IPS-18a (cell line): ENCODE measurements around the gene LMF1.

Source experiments
- H3K27ac ChIP-seq: one replicate; pipeline ENCODE4 v1.5.1; 2013; ENCODE audit warnings: low read length
- H3K27me3 ChIP-seq: one replicate; pipeline ENCODE4 v1.6.1; 2013; ENCODE audit warnings: mild to moderate bottlenecking, low read length; ENCODE audit not compliant: control insufficient read depth, insufficient read depth
- H3K36me3 ChIP-seq: one replicate; pipeline ENCODE4 v1.6.1; 2013; ENCODE audit warnings: low read depth, low read length; ENCODE audit not compliant: control insufficient read depth
- H3K4me1 ChIP-seq: one replicate; pipeline ENCODE4 v1.6.1; 2013; ENCODE audit warnings: low read depth, low read length; ENCODE audit not compliant: control insufficient read depth
- H3K4me3 ChIP-seq: one replicate; pipeline ENCODE4 v1.5.1; 2013; ENCODE audit warnings: low read length
- H3K9ac ChIP-seq: one replicate; pipeline ENCODE4 v1.6.1; 2013; ENCODE audit warnings: mild to moderate bottlenecking, low read length, moderate library complexity
- H3K9me3 ChIP-seq: one replicate; pipeline ENCODE4 v1.6.1; 2013; ENCODE audit warnings: low read depth, low read length; ENCODE audit not compliant: control insufficient read depth

The LMF1 gene

DNA sequence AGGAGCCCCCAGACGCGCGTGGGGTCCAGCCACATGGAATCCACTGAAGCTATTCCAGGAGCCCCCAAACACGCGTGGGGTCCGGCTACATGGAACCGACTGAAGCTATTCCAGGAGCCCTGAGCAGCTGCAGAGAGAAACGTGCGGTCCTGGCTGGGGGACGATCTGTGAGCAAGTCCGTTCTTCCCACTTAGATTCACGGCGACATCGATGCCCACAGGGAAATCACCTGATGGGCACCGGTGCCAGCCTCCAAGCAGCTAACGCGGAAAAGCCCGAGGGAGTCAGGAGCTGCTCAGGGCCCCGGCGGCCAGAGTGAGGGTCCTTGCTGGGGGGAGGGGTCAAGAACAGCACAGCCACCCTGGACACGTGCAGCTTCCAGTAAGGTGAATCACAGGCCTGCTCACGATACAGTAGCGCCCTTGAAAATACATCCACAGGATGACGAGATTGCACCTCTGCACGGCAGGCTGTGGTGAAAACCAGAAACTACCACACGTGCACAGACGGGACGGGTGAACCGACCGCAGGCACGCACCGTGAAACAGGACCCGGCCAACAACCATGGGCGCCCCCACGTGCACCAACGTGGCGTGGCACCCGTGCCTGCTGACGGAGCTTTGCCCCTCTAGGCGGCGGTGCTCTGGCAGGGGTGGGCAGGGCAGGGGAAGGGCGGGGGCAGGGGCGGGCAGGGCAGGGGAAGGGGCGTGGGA is 92.6 kb downstream of the LMF1 start:
- no peaks in the 10 kb centered on the region for H3K9me3 ChIP-seq
- no peak overlapping the region for H3K27ac ChIP-seq
- no peak overlapping the region for H3K4me3 ChIP-seq
- H3K4me1 ChIP-seq = no peaks in the 10 kb centered on the region
- peaks cover 4% of the 10 kb centered on the region for H3K27me3 ChIP-seq
- no peaks in the 10 kb centered on the region for H3K36me3 ChIP-seq
- H3K9ac ChIP-seq = no peak overlapping the region

DNA sequence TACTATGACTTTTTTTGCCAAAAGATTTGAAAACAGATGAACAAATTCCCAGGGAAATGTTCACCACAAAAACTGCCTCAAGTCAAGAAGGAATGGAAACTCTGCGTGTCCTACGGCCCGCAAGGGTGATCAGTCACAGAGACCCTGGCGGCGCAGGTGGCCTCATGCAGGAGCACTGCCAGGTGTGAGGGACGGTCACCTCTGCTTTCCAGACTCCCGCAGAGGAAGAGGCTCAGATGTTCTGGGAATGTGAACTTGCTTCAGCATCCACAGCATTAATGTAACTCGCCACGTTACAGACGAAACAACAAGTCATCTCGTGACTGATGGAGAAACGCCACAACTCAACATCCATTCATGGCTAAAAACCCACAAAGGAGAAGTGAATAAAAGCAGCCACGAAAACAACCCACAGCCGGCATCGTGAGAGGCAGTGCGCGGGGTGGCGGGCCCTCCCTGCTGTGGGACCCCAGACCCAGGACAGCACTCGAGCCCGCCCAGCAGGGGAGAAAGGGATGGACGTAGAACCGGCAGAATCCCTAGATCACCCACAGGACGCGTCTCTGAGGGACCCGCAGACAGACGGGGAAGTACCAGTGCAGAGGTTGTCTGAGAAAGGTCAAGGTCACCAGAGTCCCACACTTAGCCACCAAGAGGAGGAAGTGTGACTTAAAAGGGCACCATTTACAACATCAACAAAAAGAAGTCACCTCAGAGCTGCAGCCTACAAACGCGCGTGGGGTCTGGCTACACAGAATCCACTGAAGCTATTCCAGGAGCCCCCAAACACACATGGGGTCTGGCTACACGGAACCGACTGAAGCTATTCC is 93.3 kb downstream of the LMF1 start:
- no peak overlapping the region for H3K4me3 ChIP-seq
- peaks cover 4% of the 10 kb centered on the region for H3K27me3 ChIP-seq
- H3K9me3 ChIP-seq = no peaks in the 10 kb centered on the region
- H3K36me3 ChIP-seq = no peaks in the 10 kb centered on the region
- no peaks in the 10 kb centered on the region for H3K4me1 ChIP-seq
- no peak overlapping the region for H3K27ac ChIP-seq
- H3K9ac ChIP-seq = no peak overlapping the region

DNA sequence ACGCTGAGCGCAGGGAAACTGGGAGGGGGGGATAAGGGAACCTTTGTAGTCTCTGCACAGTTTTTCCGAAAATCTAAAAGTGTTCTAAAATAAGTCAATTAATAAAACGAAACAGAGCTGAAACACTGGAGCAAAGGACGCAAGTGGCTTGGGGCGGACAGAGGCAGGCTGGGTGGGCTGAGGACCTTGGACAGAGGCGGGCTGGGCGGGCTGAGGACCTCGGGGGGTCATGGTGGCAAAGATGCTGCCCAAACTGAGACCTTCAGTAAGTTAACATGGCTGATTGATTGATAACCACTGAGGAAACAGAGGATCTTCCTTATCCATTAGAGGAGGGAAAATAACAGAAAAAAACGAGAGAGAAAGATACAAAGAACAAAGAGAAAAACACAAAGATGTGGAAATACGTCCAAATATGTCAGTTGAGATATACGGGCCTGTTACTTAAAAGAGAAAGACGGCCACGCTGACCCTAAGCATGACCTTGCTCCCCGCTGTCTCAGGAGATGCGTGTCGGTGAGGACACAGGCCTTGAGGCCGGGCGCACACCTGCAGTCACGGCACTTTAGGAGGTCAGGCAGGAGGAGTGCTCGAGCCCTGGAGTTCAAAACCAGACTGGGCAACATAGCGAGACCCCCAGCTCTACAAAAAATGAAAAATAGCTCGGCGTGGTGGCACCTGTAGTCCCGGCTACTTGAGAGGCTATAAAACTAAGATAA is 94.1 kb downstream of the LMF1 start:
- H3K27ac ChIP-seq = no peak overlapping the region
- no peak overlapping the region for H3K4me3 ChIP-seq
- peaks cover 4% of the 10 kb centered on the region for H3K27me3 ChIP-seq
- no peak overlapping the region for H3K9ac ChIP-seq
- H3K4me1 ChIP-seq = no peaks in the 10 kb centered on the region
- no peaks in the 10 kb centered on the region for H3K9me3 ChIP-seq
- no peaks in the 10 kb centered on the region for H3K36me3 ChIP-seq

DNA sequence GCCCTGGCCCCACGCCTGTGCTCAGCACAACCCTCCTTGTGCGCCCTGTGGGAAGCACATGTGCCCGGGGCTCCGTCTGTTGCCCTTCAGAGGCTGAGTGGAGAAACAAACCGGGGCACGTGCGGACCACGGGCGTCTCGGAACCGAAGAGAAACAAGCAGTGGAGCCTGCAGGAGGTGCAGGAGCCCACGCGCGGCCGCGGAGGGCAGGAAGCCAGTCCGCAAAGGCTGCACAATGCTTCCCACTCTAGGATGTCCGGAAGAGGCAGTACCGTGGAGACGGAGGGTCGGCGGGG is 94.8 kb downstream of the LMF1 start:
- no peak overlapping the region for H3K4me3 ChIP-seq
- no peak overlapping the region for H3K27ac ChIP-seq
- H3K9me3 ChIP-seq = no peaks in the 10 kb centered on the region
- H3K36me3 ChIP-seq = no peaks in the 10 kb centered on the region
- H3K27me3 ChIP-seq = peaks cover 4% of the 10 kb centered on the region
- no peak overlapping the region for H3K9ac ChIP-seq
- H3K4me1 ChIP-seq = no peaks in the 10 kb centered on the region

DNA sequence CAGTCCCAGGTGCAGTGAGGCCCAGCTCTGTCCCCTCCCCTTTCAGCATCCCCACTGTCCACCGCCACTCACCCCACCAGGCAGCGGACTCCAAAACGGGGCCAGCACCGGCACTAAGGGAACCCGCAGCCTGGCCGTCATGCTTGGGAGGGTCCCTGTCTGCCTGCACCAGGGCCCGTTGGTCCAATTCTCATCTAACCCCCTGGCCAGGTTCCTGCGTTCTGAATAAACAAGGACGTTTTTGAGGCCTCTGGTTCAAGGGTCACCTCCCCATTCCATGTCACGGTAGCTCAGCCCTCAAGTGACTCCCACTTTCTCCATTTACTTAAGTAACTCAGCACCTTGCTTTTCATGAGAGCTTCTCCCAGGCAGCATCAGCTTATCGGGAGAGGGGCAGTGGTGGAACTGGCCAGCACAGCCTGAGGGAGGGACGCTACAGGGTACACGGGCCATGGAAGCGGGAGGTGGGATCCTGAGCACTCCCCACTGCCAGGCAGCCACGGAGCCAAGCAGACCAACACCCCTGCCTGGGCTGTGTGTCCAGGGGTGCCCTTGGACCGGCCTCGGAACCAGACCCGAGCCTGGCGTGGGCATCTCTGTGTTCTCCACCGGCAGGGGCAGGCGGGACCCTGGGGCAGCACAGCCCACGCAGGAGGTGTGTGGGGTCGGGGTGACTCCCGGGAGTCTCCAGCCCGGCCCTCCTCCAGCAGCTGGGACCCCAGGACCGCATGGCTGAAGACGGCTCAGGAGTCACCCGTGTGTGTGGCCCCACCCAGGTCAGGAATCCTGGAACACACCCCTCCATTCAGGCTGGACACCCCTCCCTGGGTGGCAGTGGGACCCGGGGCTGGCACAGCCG is 95.4 kb downstream of the LMF1 start:
- H3K36me3 ChIP-seq = no peaks in the 10 kb centered on the region
- no peak overlapping the region for H3K4me3 ChIP-seq
- H3K27me3 ChIP-seq = peaks cover 4% of the 10 kb centered on the region
- H3K9me3 ChIP-seq = no peaks in the 10 kb centered on the region
- H3K9ac ChIP-seq = no peak overlapping the region
- no peaks in the 10 kb centered on the region for H3K4me1 ChIP-seq
- H3K27ac ChIP-seq = no peak overlapping the region

DNA sequence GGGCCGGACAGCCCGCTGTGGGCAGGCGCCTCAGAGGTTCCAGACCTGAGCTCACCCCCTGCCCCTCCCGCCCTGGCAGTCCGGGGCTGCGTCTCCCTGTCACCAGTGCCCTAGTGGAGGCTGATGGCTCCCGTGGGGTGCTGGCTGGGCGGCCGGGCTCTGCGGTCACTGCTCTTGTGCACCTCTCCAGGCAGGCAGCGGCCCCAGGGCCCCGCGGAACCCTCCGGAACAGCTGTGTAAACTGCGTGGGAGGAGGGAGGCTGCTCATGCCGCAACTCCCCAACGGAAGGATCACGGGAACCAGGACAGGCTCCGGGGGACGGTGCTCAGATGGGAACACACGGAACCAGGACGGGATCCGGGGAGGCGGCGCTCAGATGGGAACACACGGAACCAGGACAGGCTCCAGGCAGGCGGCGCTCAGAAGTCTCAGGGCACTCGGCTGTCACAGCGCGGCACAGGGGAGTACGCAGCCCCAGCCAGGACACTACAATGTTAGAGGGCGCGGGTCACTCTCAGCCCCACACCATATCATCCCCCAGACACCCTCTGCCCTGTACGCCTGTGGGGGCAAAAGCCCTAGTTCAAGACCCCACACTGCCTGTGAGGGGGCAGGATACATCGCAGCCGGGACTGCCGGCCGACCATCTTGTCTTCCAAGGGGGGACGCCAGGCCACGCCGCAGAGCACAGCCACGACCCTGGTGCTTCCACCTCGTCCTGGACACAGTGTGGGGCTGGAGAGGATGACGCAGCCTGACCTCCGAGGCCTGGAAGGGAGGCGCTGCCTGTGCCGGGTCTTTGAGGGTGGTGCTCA is 96.2 kb downstream of the LMF1 start:
- Histone ChIP-seq H3K4me1 (no peaks in the 10 kb centered on the region), H3K4me3 (no peak overlapping the region), H3K27ac (no peak overlapping the region), H3K36me3 (no peaks in the 10 kb centered on the region), H3K9ac (no peak overlapping the region), H3K9me3 (no peaks in the 10 kb centered on the region), H3K27me3 (peaks cover 4% of the 10 kb centered on the region)

DNA sequence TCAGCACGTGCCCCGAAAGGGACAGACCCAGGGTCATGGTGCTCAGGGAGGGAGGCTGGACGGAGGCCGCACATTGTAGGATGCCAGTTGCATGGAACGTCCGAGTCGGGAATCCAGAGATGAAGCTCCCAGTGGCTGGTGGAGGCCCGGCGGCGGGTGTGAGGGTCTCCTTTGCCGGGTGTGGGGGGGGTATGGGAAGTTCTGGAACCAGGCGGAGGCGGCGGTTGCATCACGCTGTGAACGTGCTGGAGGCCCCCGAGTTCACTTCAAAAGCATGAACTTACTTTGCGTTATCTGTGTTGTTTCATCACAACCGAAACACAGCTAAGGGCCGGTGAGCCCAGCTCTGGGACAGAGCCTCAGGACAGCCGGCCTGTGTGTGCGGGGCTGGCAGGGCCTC is 96.9 kb downstream of the LMF1 start:
- Histone ChIP-seq H3K9ac (no peak overlapping the region), H3K27ac (no peak overlapping the region), H3K9me3 (no peaks in the 10 kb centered on the region), H3K4me1 (no peaks in the 10 kb centered on the region), H3K4me3 (no peak overlapping the region), H3K27me3 (peaks cover 4% of the 10 kb centered on the region), H3K36me3 (no peaks in the 10 kb centered on the region)

DNA sequence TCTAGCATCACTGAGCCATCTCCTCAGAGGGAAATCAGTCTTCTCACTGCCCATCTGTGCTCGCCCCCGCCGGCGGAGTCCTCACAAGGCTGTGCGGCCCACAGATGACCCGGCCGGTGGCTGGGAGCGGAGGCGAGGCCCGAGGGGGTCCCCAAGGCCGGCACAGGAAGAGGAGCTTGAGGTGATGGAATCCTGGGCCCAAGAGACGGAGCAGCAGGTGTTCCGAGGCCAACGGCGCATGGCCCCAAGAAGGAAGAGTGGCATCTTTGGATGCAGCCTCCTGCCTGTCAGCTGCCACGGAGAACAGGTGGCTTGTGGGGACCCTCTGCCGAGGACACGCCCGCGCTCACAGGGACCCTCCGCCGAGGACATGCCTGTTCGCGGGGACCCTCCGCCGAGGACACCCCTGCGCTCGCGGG is 97.5 kb downstream of the LMF1 start:
- H3K9me3 ChIP-seq = no peaks in the 10 kb centered on the region
- no peaks in the 10 kb centered on the region for H3K4me1 ChIP-seq
- H3K36me3 ChIP-seq = no peaks in the 10 kb centered on the region
- no peak overlapping the region for H3K9ac ChIP-seq
- H3K4me3 ChIP-seq = no peak overlapping the region
- H3K27ac ChIP-seq = no peak overlapping the region
- peaks cover 4% of the 10 kb centered on the region for H3K27me3 ChIP-seq

DNA sequence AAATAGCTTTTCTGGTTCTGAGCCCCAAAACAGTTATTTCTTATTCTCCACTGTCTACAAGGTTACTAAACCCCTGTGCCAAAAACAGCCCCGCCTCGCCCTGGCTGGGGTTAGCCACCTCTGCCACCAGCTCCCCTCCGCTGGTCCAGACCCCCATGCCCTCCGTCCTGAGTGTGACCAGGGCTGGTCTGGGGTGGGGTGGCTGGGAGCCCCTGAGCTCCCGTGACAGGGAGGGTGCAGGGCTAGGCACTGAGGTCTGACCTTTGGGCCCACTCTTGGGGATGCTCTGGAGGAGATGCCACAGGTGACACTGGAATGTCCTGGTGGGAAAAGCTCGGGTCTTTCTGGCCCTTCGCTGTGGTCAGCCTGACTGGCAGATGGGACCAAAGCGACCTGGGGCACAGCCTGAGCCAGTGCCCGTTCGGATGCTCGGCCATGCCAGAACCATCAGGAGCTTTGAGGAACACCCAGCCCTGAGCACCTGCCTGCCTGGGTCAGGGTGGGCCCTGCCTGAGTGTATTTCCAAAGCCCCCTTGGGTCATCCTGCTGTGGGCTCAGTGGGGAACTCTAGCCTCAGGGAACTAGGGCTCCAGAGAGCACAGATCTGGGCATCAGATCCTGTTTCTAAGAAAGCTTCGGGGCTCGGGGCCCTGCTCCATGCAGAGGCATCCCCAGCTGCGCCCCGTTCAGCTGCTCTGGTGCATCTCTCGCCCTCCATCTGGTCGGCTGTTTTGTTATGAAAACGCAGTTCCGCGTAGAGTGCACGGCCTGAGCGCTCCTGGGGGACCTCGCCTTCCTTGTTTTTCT is 98.1 kb downstream of the LMF1 start:
- Histone ChIP-seq H3K36me3 (no peaks in the 10 kb centered on the region), H3K9me3 (no peaks in the 10 kb centered on the region), H3K27me3 (peaks cover 1% of the 10 kb centered on the region), H3K4me1 (no peaks in the 10 kb centered on the region), H3K9ac (no peak overlapping the region), H3K27ac (no peak overlapping the region), H3K4me3 (no peak overlapping the region)
